K562 (cell line): ENCODE measurements around the gene HOXD9. TPM values are rescaled to one million over a fixed set of nuclear protein-coding genes. Genes with fewer than 3 reads are reported as not detected.

Experiments used
- ATAC-seq: fragments of 200-7000 bp; cut with Tn5 transposase; 3 replicates; pipeline ENCODE4 v1.9.1; 2020; ENCODE audit warnings: moderate library complexity
- BruUV-seq: library from RNA; stranded (reverse); fragments of 400-500 nt; replicated peaks from 2 replicates; lab custom pipeline; 2021; lab: Mats Ljungman, UMichigan
- CTCF ChIA-PET: fragments of 300-600 bp; formaldehyde crosslinking; extraction: SDS; loops from one replicate; lab custom pipeline; 2021; ENCODE audit warnings: low intra/inter-chr PET ratio; lab: Yijun Ruan, JAX
- POLR2A ChIA-PET: fragments of 300-600, 350-650 bp; sonication (Branson Sonifier 250); formaldehyde crosslinking; extraction: SDS; loops from one replicate; lab custom pipeline; 2021; ENCODE audit warnings: antibody characterized with exemption, inconsistent platforms; lab: Yijun Ruan, JAX
- DNase-seq, 4 experiments: peaks; one replicate each; pipeline versions ENCODE4 v3.0.0 to v3.0.0-alpha.2; 2011 to 2018; ENCODE audit warnings: low spot score in 3 of 4, mixed read lengths in 3 of 4; ENCODE audit errors: extremely low read depth in 1 of 4
- FAIRE-seq: peaks from 2 replicates; lab custom pipeline; 2011; peaks lifted over from hg19 to GRCh38; lab: Jason Lieb, UNC
- H2AFZ ChIP-seq: 2 replicates; pipeline ENCODE4 v1.6.0; 2011; ENCODE audit warnings: low read depth, low read length, control low read depth, inconsistent platforms
- H3K27ac ChIP-seq: fragments of 200-600 bp; 3 replicates; pipeline ENCODE4 v1.8.0; 2011; ENCODE audit warnings: low read depth, mild to moderate bottlenecking, control low read depth, inconsistent platforms, low read length, moderate library complexity, mixed read lengths; ENCODE audit errors: extremely low read depth
- H3K27me3 ChIP-seq, 2 experiments: fragments of 300-600 bp in 1 of 2; 2 replicates in 1 of 2; 3 replicates in 1 of 2; pipeline versions ENCODE4 v1.6.0 to v1.8.0; 2011; ENCODE audit warnings: inconsistent platforms in 2 of 2, low read length in 2 of 2, mild to moderate bottlenecking in 1 of 2, mixed read lengths in 1 of 2, moderate library complexity in 1 of 2; ENCODE audit not compliant: control insufficient read depth in 2 of 2, insufficient read depth in 2 of 2
- H3K36me3 ChIP-seq: fragments of 300-600 bp; 3 replicates; pipeline ENCODE4 v1.8.0; 2011; ENCODE audit warnings: mild to moderate bottlenecking, low read length, inconsistent platforms; ENCODE audit not compliant: control insufficient read depth, insufficient read depth
- H3K4me1 ChIP-seq, 2 experiments: fragments of 200-600 bp in 1 of 2; replicated peaks in 1 of 2; 2 replicates in 1 of 2; 3 replicates in 1 of 2; pipeline versions ENCODE4 v1.5.1 to v1.8.0; 2011; ENCODE audit warnings: inconsistent platforms in 2 of 2, low read length in 2 of 2, mild to moderate bottlenecking in 1 of 2, mixed read lengths in 1 of 2, moderate library complexity in 1 of 2; ENCODE audit not compliant: control insufficient read depth in 2 of 2, insufficient read depth in 2 of 2
- H3K4me2 ChIP-seq: 2 replicates; pipeline ENCODE4 v1.6.1; 2011; ENCODE audit warnings: low read length, control low read depth, inconsistent platforms, mixed read lengths; ENCODE audit not compliant: insufficient read depth
- H3K4me3 ChIP-seq: fragments of 200-600 bp; sonication (generic), shearing (Covaris generic); 2 replicates; pipeline ENCODE4 v1.5.1; 2016; ENCODE audit warnings: control low read depth, inconsistent platforms
- H3K79me2 ChIP-seq: fragments of 200-600 bp; 3 replicates; pipeline ENCODE4 v1.8.0; 2011; ENCODE audit warnings: low read length, inconsistent platforms; ENCODE audit not compliant: control insufficient read depth, insufficient read depth
- H3K9ac ChIP-seq, 2 experiments: 2 replicates each; pipeline versions ENCODE4 v1.6.0 to v1.6.1; 2011; ENCODE audit warnings: low read depth in 2 of 2, low read length in 2 of 2, control low read depth in 1 of 2, inconsistent platforms in 1 of 2, mild to moderate bottlenecking in 1 of 2, mixed read lengths in 1 of 2; ENCODE audit not compliant: insufficient read depth in 1 of 2
- H3K9me1 ChIP-seq: one replicate; pipeline ENCODE4 v1.6.0; 2011; ENCODE audit warnings: inconsistent platforms, mild to moderate bottlenecking, low read length, moderate library complexity; ENCODE audit not compliant: control insufficient read depth, insufficient read depth
- H3K9me3 ChIP-seq: replicated peaks from 2 replicates; pipeline ENCODE4 v1.5.1; 2011; ENCODE audit warnings: low read depth, low read length, inconsistent platforms; ENCODE audit not compliant: control insufficient read depth, insufficient read depth
- H4K20me1 ChIP-seq: replicated peaks from 2 replicates; pipeline ENCODE4 v1.6.1; 2011; ENCODE audit warnings: low read length, inconsistent platforms, mixed read lengths; ENCODE audit not compliant: control insufficient read depth, insufficient read depth
- LARP7 ChIP-seq: fragments of 450-650 bp; IDR thresholded peaks from 2 replicates; pipeline ENCODE4 v1.6.1; 2016
- ZEB2 ChIP-seq: fragments of 450-650 bp; IDR thresholded peaks from 2 replicates; pipeline ENCODE4 v1.6.1; 2016
- ZNF311 ChIP-seq: fragments of 250-450 bp; sonication (Bioruptor Pico); IDR thresholded peaks from 2 replicates; pipeline ENCODE4 v1.4.0; 2020; ENCODE audit warnings: mild to moderate bottlenecking, moderate library complexity
- WGBS: fragments of 100-300 bp; shearing (Covaris generic); methylation state at CpG from one replicate; pipeline ENCODE4 v1.1.6; 2016; ENCODE audit warnings: low coverage, mixed read lengths; ENCODE audit not compliant: insufficient coverage; ENCODE audit errors: missing lambda C conversion rate; 5-methylcytosine and 5-hydroxymethylcytosine counted together
- in situ Hi-C: fragments of 300-500 bp; cut with MboI; formaldehyde crosslinking; loops from 4 replicates; pipeline ENCODE4 v1.15.0; 2018; ENCODE audit warnings: inconsistent platforms, mixed read lengths
- intact Hi-C: fragments of 100-400 bp; cut with micrococcal nuclease; formaldehyde crosslinking; loops from 2 replicates; pipeline ENCODE4 v1.14.2; 2022
- polyA plus RNA-seq, 8 experiments: library from polyadenylated mRNA; depleted of rRNA in 4 of 8; stranded (reverse) in 5 of 8; unstranded in 3 of 8; fragments of >200 nt; fragmentation: Nextera tagmentation in 2 of 8; fragmentation: Illumina TruSeq in 1 of 8; extraction: Ambion mirVana in 2 of 8; extraction: Trizol in 1 of 8; gene quantifications; 2 replicates each; pipeline versions ENCODE4 v1.2.1 to v1.2.3, GENCODE V29; 2011 to 2014; ENCODE audit warnings: inconsistent platforms in 1 of 8, missing spikeins in 1 of 8
- total RNA-seq, 7 experiments: library from RNA; depleted of rRNA in 6 of 7; stranded (reverse); fragments of >200 nt in 6 of 7; fragmentation: Illumina TruSeq in 2 of 7; extraction: Trizol in 2 of 7; gene quantifications; 2 replicates each; pipeline versions ENCODE4 v1.2.1 to v1.2.3, GENCODE V29; 2011 to 2021; ENCODE audit warnings: low replicate concordance in 1 of 7
- TF ChIP-seq, protein P1 (sequence below): sonication (generic); formaldehyde crosslinking; IDR thresholded peaks from 2 replicates; pipeline ENCODE4 v1.8.1; 2023; ENCODE audit warnings: missing genetic modification reagents, mild to moderate bottlenecking, borderline replicate concordance
- TF ChIP-seq, protein P2 (sequence below): fragments of 250-450 bp; sonication (Bioruptor Pico); IDR thresholded peaks from 2 replicates; pipeline ENCODE4 v1.5.1; 2021; ENCODE audit warnings: mild to moderate bottlenecking

HOXD9 gene
- total and polyA plus RNA-seq, 9 of the 15 experiments (the other 6 are each of a cell fraction or from before 2014, with no cell fraction given) = not detected

- TF ChIP-seq, protein P1, sequence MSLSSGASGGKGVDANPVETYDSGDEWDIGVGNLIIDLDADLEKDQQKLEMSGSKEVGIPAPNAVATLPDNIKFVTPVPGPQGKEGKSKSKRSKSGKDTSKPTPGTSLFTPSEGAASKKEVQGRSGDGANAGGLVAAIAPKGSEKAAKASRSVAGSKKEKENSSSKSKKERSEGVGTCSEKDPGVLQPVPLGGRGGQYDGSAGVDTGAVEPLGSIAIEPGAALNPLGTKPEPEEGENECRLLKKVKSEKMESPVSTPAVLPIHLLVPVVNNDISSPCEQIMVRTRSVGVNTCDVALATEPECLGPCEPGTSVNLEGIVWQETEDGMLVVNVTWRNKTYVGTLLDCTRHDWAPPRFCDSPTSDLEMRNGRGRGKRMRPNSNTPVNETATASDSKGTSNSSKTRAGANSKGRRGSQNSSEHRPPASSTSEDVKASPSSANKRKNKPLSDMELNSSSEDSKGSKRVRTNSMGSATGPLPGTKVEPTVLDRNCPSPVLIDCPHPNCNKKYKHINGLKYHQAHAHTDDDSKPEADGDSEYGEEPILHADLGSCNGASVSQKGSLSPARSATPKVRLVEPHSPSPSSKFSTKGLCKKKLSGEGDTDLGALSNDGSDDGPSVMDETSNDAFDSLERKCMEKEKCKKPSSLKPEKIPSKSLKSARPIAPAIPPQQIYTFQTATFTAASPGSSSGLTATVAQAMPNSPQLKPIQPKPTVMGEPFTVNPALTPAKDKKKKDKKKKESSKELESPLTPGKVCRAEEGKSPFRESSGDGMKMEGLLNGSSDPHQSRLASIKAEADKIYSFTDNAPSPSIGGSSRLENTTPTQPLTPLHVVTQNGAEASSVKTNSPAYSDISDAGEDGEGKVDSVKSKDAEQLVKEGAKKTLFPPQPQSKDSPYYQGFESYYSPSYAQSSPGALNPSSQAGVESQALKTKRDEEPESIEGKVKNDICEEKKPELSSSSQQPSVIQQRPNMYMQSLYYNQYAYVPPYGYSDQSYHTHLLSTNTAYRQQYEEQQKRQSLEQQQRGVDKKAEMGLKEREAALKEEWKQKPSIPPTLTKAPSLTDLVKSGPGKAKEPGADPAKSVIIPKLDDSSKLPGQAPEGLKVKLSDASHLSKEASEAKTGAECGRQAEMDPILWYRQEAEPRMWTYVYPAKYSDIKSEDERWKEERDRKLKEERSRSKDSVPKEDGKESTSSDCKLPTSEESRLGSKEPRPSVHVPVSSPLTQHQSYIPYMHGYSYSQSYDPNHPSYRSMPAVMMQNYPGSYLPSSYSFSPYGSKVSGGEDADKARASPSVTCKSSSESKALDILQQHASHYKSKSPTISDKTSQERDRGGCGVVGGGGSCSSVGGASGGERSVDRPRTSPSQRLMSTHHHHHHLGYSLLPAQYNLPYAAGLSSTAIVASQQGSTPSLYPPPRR (CRISPR knock-in tag) = no peak
- TF ChIP-seq ZNF311 (CRISPR knock-in tag) (no peak), LARP7 (no peak)
These were observed 41.1 kb downstream of the HOXD9 start (continued) for GRCh38 chr2:176163672-176164056.

DNA sequence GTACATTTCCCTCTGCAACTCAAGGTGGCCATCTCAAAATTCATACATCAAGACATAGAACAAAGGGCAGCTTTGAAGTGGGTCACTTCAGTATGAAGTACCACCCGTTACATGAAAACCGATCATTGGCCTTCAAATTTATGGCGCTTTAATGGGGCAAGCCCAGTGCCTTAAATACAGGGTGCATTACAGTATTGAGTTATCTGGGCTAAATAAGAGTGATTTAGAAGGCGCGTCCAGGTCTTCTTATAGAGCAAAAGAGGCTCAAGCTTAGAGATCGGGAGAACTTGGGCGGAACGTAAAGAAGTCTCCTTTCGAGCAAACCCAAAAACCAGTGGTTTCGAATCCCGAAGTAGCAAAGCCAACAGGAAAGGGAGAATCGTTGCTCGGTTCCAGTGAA lies 41.7 kb downstream of the HOXD9 start:
- no peak for DNase-seq
- Histone ChIP-seq H3K9me3 (no peaks in the 10 kb centered on the region), H3K4me3 (no peak overlapping the region), H3K9me1 (no peaks in the 10 kb centered on the region), H3K79me2 (no peaks in the 10 kb centered on the region), H3K4me2 (no peak overlapping the region), H3K27me3 (peaks cover 64 to 65% of the 10 kb centered on the region in 2 experiments), H2AFZ (no peak overlapping the region), H3K4me1 (peaks cover 0 to 26% of the 10 kb centered on the region in 2 experiments; a peak in 3 of 5 replicates), H3K27ac (no peak overlapping the region), H3K36me3 (no peaks in the 10 kb centered on the region), H4K20me1 (peaks cover 8% of the 10 kb centered on the region), H3K9ac (no peak overlapping the region)
- WGBS = 3% methylated on average over 13 of the region's 13 CpGs
- ChIA-PET CTCF (no interaction called here), POLR2A (interaction anchor here (0.6 kb wide), 1 partner anchor 341 kb away, joined by 4 read pairs; no protein-coding TSS in a partner anchor)
- no peak for FAIRE-seq
- no peak for ATAC-seq
- intact Hi-C loops = no loop called here
- in situ Hi-C loops = no loop called here
- no TSS peak for BruUV-seq
- no peak for TF ChIP-seq ZEB2
- TF ChIP-seq, protein P2, sequence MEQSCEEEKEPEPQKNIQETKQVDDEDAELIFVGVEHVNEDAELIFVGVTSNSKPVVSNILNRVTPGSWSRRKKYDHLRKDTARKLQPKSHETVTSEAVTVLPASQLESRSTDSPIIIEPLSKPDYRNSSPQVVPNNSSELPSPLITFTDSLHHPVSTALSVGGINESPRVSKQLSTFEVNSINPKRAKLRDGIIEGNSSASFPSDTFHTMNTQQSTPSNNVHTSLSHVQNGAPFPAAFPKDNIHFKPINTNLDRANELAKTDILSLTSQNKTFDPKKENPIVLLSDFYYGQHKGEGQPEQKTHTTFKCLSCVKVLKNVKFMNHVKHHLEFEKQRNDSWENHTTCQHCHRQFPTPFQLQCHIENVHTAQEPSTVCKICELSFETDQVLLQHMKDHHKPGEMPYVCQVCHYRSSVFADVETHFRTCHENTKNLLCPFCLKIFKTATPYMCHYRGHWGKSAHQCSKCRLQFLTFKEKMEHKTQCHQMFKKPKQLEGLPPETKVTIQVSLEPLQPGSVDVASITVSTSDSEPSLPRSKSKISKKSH (CRISPR knock-in tag) = no peak
